ENCODE data around the gene KCNC4.

- TF ChIP-seq CTCF (IDR thresholded peaks at IDR 0.05) (no peak), POLR2A (IDR thresholded peaks at IDR 0.05) (no peak)
Measured at GRCh38 chr1:110218739-110219138, 8.6 kb downstream of the KCNC4 start.
